HG02884 (cell line): ENCODE data around the gene CLDN15.

Source experiments
- ATAC-seq: cut with Tn5 transposase; IDR thresholded peaks from one replicate; pipeline ENCODE4 v1.9.1; 2021; ENCODE audit warnings: mild to moderate bottlenecking, moderate library complexity; ENCODE audit not compliant: unreplicated experiment

The CLDN15 gene

GRCh38 chr7:101244375-101245146 is 7.0 kb upstream of the CLDN15 start, which contains the start of gene FIS1:
Gene FIS1 (minus strand): TSS chr7:101245081. CDS start chr7:101245004, 77 bp downstream.
- ATAC-seq = peak; percentile 89

GRCh38 chr7:101243646-101244374 is 6.2 kb upstream of the CLDN15 start:
- ATAC-seq = no peak

- no peak for ATAC-seq
Observed at GRCh38 chr7:101241443-101242349, 4.1 kb upstream of the CLDN15 start.

GRCh38 chr7:101241015-101241363 is 3.4 kb upstream of the CLDN15 start:
- ATAC-seq = no peak

GRCh38 chr7:101240226-101241014 is 2.8 kb upstream of the CLDN15 start:
- ATAC-seq = no peak

GRCh38 chr7:101239951-101240220 is 2.3 kb upstream of the CLDN15 start:
- no peak for ATAC-seq

- ATAC-seq = no peak
Observed at GRCh38 chr7:101239191-101239950, 1.8 kb upstream of the CLDN15 start.

- no peak for ATAC-seq
Observed at GRCh38 chr7:101238226-101239182, 902 bp upstream of the CLDN15 start.

- no peak for ATAC-seq
Observed at GRCh38 chr7:101236292-101236835, 1.2 kb downstream of the CLDN15 start.

- no peak for ATAC-seq
Observed at GRCh38 chr7:101235522-101235921, 2.1 kb downstream of the CLDN15 start.

GRCh38 chr7:101235050-101235449 is 2.6 kb downstream of the CLDN15 start:
- ATAC-seq = no peak

GRCh38 chr7:101234636-101235035 is 3.0 kb downstream of the CLDN15 start:
- no peak for ATAC-seq

- no peak for ATAC-seq
Observed at GRCh38 chr7:101233907-101234547, 3.6 kb downstream of the CLDN15 start.

- no peak for ATAC-seq
Observed at GRCh38 chr7:101232141-101232850, 5.3 kb downstream of the CLDN15 start.

GRCh38 chr7:101231644-101232043 is 6.0 kb downstream of the CLDN15 start:
- no peak for ATAC-seq

GRCh38 chr7:101226721-101227120 is 10.9 kb downstream of the CLDN15 start:
- ATAC-seq = no peak

- ATAC-seq = no peak
Observed at GRCh38 chr7:101225650-101226049, 12.0 kb downstream of the CLDN15 start.
